Measurements from ENCODE around the gene STING1.
"Not testable (repeated sequence)": the region's sequence is repeated elsewhere in the genome, so short reads cannot be mapped to it uniquely, and the experiment has no call there.

Gene STING1

DNA sequence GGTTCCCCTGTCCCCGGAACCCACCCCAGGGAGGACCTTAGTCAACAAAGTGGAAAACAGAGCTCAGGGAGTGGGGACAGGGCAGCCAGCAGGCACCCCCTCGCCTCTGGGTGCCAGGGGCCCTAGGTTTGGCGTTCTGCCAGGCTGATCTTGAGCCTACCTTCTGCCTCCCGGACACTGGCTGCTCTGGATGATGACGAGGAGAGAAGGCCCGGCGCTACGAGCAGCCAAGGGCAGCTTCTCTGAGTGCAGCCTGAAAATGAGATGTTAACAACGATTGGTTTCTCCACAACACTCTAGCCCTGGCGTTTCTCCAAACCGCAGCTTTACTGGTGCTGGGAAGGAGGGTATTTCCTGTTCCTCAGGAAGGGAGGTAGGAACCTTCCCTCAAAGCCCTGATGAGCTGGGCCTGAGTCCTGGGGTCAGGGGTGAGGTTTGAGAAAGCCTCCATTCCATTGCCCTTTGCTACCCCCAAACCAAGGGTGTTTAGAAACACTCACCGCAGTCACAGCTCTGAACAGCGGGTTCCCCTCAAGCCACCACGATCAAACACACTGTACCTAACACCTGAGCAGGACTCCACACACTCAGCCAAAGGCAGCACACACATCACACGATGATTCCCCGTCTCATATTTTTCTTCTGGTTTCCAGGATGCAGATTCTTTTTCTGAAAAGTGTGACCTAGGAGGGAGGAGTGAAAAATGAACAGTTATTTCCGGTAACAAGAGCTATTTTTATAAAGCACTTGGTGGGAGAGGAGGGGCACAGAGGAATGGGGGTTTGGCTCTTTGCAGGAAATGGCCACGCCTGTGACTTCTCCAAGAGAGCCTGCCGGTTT, at the start of gene STING1:
Gene STING1 (minus strand): TSS at position 709 of the 840 bp plus-strand sequence. CDS start 1,054 bp downstream, outside the sequence.
- peak; percentile 83 for DNase-seq

DNA sequence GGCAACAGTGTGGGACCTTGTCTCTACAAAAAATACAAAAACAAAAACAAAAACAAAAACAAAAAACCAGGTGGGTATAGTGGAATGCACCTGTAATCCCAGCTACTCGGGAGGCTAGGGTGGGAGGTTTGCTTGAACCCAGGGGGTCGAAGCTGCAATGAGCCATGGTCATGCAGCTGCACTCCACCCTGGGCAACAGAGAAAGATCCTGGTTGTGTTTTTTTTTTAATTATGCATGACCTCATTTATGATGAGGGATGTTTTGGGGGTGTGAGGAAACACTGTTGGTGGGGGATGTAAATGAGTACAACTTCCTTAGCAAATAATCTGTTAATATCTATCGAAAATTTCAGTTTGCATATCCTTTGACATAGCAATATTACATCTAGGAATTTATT, 49.2 kb upstream of the STING1 start:
- no peak for DNase-seq

GRCh38 chr5:139530079-139530478, 47.5 kb upstream of the STING1 start:
- not testable (repeated sequence) for DNase-seq

DNA sequence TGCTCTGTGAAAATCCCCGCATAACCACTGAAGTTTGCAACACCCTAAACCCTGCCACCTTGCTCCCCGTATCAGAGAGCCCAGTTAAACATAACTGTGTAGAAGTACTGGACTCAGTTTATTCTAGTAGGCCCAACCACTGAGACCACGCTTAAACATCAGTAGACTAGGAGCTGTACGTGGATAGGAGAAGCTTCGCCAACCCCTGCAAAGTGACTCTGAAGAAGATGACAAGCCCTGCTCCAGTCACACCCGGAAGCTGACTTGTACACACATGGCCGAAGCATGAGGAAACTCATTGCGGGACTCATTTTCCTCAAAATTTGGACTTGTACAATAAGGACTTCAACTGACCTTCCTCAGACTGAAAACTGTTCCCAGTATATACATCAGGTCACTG, 46.1 kb upstream of the STING1 start:
- not testable (repeated sequence) for DNase-seq

- DNase-seq: peak; percentile 43
Observed at GRCh38 chr5:139527896-139528467, 45.4 kb upstream of the STING1 start.

DNA sequence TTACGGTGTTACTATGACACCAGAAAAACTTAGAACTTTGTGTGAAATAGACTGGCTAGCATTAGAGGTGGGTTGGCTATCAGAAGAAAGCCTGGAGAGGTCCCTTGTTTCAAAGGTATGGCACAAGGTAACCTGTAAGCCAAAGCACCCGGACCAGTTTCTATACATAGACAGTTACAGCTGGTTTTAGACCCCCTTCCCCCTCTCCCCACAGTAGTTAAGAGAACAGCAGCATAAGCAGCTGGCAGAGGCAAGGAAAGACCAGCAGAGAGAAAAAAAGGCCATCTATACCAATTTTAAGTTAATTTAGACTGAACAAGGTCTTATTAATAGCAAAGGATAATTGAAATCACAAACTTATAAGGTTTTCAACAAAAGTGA, 44.5 kb upstream of the STING1 start:
- DNase-seq: peak; percentile 23

DNA sequence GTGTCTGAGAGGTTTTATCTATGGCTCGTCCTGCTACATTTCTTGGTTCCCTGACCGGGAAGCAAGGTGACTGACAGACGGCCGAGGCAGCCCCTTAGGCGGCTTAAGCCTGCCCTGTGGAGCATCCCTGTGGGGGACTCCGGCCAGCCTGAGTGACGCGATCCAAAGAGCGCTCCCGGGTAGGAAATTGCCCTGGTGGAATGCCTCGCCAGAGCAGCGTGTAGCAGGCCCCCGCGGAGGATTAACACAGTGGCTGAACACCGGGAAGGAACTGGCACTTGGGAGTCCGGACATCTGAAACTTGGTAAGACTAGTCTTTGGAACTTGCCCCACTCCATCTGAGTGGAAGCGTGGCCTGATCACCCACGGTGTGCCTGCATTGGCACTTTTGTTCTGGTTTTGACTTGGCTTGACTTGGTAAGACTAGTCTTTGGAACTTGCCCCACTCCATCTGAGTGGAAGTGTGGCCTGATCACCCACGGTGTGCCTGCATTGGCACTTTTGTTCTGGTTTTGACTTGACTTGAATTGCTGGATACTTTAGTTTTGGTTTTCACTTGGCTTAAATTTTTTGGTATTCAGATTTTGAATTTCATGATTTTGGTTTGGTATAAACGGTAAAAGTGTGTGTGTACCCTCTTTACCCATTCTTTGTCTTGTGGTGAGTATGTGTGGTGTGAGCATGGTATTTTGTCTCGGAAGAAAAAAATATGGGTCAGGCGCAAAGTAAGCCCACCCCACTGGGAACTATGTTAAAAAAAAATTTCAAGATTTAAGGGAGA, 43.9 kb upstream of the STING1 start:
- DNase-seq: peak; percentile 75

DNA sequence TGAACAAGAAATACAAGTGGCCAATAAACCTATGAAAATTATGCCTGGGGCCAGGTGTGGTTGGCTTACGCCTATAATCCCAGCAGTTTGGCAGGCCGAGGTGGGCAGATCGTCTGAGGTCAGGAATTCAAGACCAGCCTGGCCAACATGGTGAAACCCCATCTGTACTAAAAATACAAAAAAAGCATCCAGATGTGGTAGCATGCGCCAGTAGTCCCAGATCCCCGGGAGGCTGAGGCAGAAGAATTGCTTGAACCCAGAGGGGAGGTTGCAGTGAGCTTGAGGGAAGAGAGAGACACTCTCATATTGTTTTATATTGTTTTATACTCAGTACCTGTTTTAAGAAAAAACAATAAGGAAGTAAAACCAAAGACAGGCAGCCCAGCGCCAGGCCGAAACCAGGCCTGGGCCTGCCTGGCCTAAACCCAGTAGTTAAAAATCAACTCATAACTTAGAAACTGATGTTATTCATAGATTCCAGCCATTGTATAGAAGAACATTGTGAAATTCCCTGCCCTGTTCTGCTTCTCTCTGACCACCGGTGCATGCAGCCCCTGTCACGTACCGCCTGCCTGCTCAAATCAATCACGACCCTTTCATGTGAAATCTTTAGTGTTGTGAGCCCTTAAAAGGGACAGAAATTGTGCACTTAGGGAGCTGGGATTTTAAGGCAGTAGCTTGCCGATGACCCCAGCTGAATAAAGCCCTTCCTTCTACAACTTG, 43.2 kb upstream of the STING1 start:
- DNase-seq: peak; percentile 17

DNA sequence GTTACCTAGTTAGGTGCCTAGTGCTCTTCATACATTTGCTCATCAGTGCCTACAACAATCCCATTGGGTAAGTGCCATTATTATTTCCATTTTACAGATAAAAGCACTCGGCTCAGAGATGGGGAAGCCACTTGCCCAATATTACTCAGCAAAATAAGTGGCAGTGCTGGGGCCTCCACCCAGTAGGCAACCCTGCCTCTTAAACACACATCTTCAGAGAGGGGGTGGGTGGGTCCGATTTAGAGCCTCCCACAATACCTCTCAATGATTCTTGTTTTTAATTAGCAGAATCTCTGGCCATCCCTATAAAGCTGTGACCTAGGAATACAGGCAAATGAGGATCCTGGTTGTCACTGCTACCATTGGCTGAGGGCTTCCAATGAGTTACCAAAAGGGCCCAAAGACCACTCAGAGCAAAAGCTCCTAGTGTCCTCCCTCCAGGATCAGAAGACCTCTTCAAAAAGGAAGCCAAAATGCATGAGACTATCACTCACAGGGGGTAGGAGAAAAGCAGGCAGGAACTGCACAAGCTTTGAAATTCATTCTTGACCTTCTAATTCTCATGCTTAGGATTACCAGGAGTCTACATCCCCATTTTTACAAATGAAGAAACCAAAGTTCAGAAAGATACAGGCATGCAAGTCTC, 42.5 kb upstream of the STING1 start:
- DNase-seq: no peak

DNA sequence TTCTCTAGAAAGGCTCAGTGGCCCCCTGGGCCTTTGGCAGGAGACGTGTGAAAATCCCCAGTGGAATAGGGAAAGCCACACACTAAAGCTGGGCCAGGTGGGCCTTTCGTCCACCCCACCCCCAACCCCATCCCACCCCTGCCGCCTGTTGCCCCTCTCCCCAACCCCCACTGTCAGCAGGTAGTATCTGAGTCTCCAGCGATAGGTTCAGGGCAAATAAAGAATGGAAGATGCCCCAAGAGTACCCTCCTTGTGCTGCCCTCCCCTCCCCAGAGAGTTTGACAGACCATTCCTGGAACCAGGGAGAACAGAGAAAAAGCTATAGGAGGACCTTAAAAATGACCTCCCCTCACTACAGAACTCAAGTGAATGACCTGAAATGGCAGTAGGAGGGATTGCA, 41.9 kb upstream of the STING1 start:
- no peak for DNase-seq

- DNase-seq: peak; percentile 41
Observed at GRCh38 chr5:139523635-139524445, 41.3 kb upstream of the STING1 start.

DNA sequence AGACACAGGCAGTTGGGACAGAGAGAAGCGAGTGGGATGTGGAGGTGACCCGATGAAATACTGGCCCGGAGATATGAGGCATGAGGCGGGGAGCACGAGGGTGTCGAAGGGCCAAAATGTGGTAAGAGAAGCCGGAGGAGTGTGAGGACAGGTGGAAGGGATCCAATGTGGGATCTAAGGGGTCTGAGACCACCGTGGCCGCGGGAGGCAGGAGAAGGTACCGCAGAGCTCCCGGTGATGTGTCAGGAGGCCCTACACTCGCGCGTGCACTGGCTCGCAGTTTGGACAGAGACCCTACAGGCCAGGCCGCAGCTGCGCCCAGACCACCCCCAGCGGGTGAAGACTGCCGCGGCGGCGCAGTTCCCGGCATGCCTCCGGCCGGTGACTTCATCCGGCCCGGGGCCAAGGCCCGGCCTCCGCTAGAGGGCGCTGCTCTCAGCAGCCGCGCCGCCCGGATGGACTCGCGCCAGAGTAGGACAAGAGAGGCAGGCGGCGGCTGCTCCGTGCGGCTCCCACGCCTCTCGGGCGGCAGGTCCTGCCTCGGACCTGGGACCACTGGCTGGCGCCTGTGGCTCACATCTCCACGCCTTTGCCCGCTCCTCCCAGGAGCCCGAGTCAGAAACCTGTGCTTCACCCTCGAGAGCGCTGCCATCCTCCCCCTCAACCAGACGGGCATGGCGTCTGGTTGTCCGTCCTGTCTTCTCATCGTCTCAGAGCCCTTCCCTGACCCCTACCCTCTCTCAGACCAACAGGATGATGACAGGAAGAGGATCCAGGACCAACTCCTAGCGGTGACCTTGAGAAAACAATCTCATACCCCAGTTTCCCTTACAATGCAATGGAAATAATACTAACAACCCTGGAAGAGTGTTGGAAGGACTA, 35.4 kb upstream of the STING1 start:
- DNase-seq: peak; percentile 98

- no peak for DNase-seq
Observed at GRCh38 chr5:139514486-139514856, 31.9 kb upstream of the STING1 start.

- no peak for DNase-seq
Observed at GRCh38 chr5:139513852-139514485, 31.4 kb upstream of the STING1 start.

- DNase-seq: peak; percentile 88
Observed at GRCh38 chr5:139513434-139513833, 30.9 kb upstream of the STING1 start.

DNA sequence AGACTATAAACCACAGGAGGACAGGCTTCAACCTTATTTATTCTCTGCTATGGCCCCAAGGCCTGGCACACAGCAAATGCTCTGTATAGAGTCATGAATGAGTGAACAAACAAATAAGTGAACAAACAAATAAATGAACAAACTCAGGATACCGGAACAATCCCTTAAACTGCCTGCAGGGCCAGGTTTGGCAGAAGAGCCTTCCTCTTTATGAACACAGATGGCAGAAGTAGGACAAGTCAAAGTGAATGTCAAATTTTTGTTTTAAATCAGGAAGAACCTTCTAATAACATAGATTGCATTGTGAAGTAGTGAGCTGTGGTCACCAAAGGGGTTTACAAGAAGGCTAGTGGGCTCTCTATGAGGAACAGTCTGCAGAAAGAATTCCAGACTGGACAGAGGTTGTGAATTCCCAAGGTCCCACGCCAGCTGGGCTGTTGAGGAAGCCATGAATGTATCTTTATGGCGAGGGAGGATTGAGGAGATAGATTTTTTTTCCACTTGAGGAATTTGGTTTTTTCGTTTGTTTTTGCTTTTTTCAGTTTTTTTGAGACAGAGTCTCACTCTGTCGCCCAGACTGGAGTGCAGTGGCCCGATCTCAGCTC, 30.3 kb upstream of the STING1 start:
- no peak for DNase-seq

- DNase-seq: not testable (repeated sequence)
Observed at GRCh38 chr5:139504722-139505121, 22.2 kb upstream of the STING1 start.

GRCh38 chr5:139503879-139504278, 21.3 kb upstream of the STING1 start:
- not testable (repeated sequence) for DNase-seq

- DNase-seq: not testable (repeated sequence)
Observed at GRCh38 chr5:139503036-139503817, 20.7 kb upstream of the STING1 start.

Data from eye (tissue), 1 donor.